ENCODE data around the gene TCF4. TPM values are rescaled to one million over a fixed set of nuclear protein-coding genes. Genes with fewer than 3 reads are reported as not detected.
A peak's percentile ranks its signal among the peaks of the same experiment; 100 is the strongest.

TCF4 gene
- total RNA-seq, 4 donors from 2014 or later = 114 to 190 (median 132) TPM

GRCh38 chr18:55346387-55346786 is 241.6 kb downstream of the TCF4 start:
- H3K36me3 ChIP-seq = no peaks in the 10 kb centered on the region
- 89 to 90% methylated on average over 3 of the region's 3 CpGs for WGBS, 2 donors
- TF ChIP-seq POLR2A (IDR thresholded peaks at IDR 0.05) = no peak
- no peak for TF ChIP-seq CTCF (IDR thresholded peaks at IDR 0.05)
- DNase-seq = no peak
- H3K9me3 ChIP-seq = no peaks in the 10 kb centered on the region
- H3K4me3 ChIP-seq (replicated peaks in 1 of 3) = no peak overlapping the region
- H3K4me1 ChIP-seq = no peaks in the 10 kb centered on the region
- H3K27me3 ChIP-seq = no peaks in the 10 kb centered on the region
- no peak overlapping the region for H3K27ac ChIP-seq
- intact Hi-C loops (cut with DNase I) = no loop called here

GRCh38 chr18:55345103-55345950 is 242.7 kb downstream of the TCF4 start:
- intact Hi-C loops (cut with DNase I) = no loop called here
- H3K27ac ChIP-seq = no peak overlapping the region
- 92 to 94% methylated on average over 7 of the region's 7 CpGs for WGBS, 2 donors
- no peaks in the 10 kb centered on the region for H3K4me1 ChIP-seq
- no peak for DNase-seq
- no peaks in the 10 kb centered on the region for H3K36me3 ChIP-seq
- H3K27me3 ChIP-seq = no peaks in the 10 kb centered on the region
- no peak overlapping the region for H3K4me3 ChIP-seq (replicated peaks in 1 of 3)
- H3K9me3 ChIP-seq = no peaks in the 10 kb centered on the region
- no peak for TF ChIP-seq POLR2A (IDR thresholded peaks at IDR 0.05)
- no peak for TF ChIP-seq CTCF (IDR thresholded peaks at IDR 0.05)

GRCh38 chr18:55343396-55344073 is 244.5 kb downstream of the TCF4 start:
- no peaks in the 10 kb centered on the region for H3K27me3 ChIP-seq
- no peaks in the 10 kb centered on the region for H3K36me3 ChIP-seq
- no peak overlapping the region for H3K27ac ChIP-seq
- 85 to 92% methylated on average over 3 of the region's 3 CpGs for WGBS, 2 donors
- intact Hi-C loops (cut with DNase I) = no loop called here
- DNase-seq = no peak
- H3K4me3 ChIP-seq (replicated peaks in 1 of 3) = no peak overlapping the region
- no peaks in the 10 kb centered on the region for H3K4me1 ChIP-seq
- no peaks in the 10 kb centered on the region for H3K9me3 ChIP-seq
- TF ChIP-seq POLR2A (IDR thresholded peaks at IDR 0.05) = no peak
- peak in 3 of 6 experiments; percentile 41 to 52 (median 49) for TF ChIP-seq CTCF (IDR thresholded peaks at IDR 0.05)

- Histone ChIP-seq H3K27ac (no peak overlapping the region), H3K9me3 (no peaks in the 10 kb centered on the region), H3K36me3 (no peaks in the 10 kb centered on the region), H3K27me3 (no peaks in the 10 kb centered on the region), H3K4me3 (replicated peaks in 1 of 3) (no peak overlapping the region), H3K4me1 (no peaks in the 10 kb centered on the region)
- intact Hi-C loops (cut with DNase I) = no loop called here
- no peak for DNase-seq
- 97 to 98% methylated on average over 2 of the region's 2 CpGs for WGBS, 2 donors
- TF ChIP-seq CTCF (IDR thresholded peaks at IDR 0.05) (no peak), POLR2A (IDR thresholded peaks at IDR 0.05) (no peak)
These were observed 247.0 kb downstream of the TCF4 start for GRCh38 chr18:55340998-55341397.

GRCh38 chr18:55339990-55340389 is 248.0 kb downstream of the TCF4 start:
- no peak for DNase-seq
- H3K4me1 ChIP-seq = no peaks in the 10 kb centered on the region
- H3K36me3 ChIP-seq = no peaks in the 10 kb centered on the region
- WGBS, 2 donors = 82 to 88% methylated on average over 7 of the region's 7 CpGs
- H3K27me3 ChIP-seq = no peaks in the 10 kb centered on the region
- H3K9me3 ChIP-seq = no peaks in the 10 kb centered on the region
- intact Hi-C loops (cut with DNase I) = no loop called here
- H3K27ac ChIP-seq = peak overlapping the region in 2 of 3 donors; percentile 47 to 66
- no peak overlapping the region for H3K4me3 ChIP-seq (replicated peaks in 1 of 3)
- no peak for TF ChIP-seq CTCF (IDR thresholded peaks at IDR 0.05)
- TF ChIP-seq POLR2A (IDR thresholded peaks at IDR 0.05) = no peak
